Dermis blood vessel endothelial cell (primary cell): ENCODE results near the gene EIF4G3. TPM values are rescaled to one million over a fixed set of nuclear protein-coding genes. Genes with fewer than 3 reads are reported as not detected.
"Not testable (repeated sequence)": the region's sequence is repeated elsewhere in the genome, so short reads cannot be mapped to it uniquely, and the experiment has no call there.

Experiments
- DNase-seq: peaks from one replicate; pipeline ENCODE4 v3.0.0; 2010
- total RNA-seq: library from RNA; depleted of rRNA; stranded (reverse); fragments of >200 nt; gene quantifications from 2 replicates; pipeline ENCODE4 v1.2.3, GENCODE V29; 2014

The EIF4G3 gene
- total RNA-seq, 1 donor from 2014 or later, result 39.8 TPM

- no peak for DNase-seq
Observed at GRCh38 chr1:20792196-20792595, 384.5 kb downstream of the EIF4G3 start.

DNA sequence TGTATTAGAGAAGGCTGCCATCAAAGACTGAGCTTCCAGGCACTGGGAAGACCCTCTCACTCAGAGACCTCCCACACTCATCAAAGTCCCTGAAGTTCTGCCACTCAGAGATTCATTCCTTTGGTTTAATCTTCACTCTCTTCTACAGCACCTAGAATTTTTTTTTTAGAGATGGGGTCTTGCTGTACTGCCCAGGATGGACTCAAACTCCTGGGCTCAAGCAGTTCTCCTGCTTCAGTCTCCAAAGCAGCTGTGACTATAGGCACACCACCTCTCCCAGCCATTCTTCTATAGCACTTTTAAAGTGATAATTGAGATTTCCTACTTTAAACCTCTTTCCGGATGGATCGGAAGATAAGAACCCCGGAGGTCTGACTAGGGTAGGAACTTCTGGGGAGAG, 385.9 kb downstream of the EIF4G3 start:
- DNase-seq, result no peak

GRCh38 chr1:20789598-20789997, 387.1 kb downstream of the EIF4G3 start:
- not testable (repeated sequence) for DNase-seq

DNA sequence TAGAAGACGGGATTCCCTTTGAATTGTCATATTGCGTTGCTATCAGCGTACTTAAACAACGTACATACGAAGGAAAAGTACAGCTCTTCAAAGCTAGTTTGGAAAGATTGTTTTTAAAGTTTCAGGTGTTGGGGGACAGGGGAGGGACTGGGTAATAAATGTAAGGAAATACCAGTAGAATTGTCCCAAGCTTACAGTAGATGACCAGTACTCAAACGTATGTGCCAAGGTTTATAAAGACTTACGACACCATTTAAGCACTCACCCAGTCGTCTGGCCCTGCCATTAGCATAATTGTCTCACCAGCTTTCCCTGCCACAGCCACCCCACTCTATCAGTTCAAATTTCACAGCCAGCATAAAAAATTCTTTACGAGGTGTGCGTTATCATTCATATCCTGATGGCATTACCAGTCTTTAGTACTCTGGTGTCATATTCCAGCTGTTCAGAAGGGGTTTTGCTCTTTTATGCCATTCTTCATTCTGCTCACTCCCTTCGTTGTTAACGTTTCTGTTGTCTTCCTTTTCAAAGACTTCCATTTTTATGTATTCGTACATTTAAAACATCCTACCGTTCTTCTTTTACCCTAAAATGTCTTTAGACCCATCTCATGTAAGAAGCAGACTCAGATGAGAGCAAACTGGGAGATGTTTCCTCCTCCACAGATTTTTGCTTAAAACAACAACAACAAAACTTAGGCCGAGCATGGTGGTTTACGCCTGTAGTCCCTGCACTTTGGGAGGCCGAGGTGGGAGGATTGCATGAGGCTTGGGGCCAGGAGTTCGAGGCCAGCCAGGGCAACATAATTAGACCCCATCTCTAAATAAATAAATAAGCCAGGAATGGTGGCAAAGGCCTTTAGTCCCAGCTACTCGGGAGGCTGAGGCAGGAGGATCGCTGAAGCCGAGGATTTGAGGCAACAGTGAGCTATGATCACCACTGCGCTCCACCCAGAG, 388.6 kb downstream of the EIF4G3 start:
- peak; percentile 60 for DNase-seq

- DNase-seq, result peak; percentile 78
Observed at GRCh38 chr1:20787029-20787839, 389.5 kb downstream of the EIF4G3 start, which contains the start of gene HP1BP3. TSS of gene HP1BP3 (minus strand) at chr1:20787307. CDS start at chr1:20780440, 6,867 bp downstream.

- peak; percentile 96 for DNase-seq
Observed at GRCh38 chr1:20786253-20787028, 390.3 kb downstream of the EIF4G3 start.

GRCh38 chr1:20785907-20786252, 390.8 kb downstream of the EIF4G3 start:
- DNase-seq, result no peak

GRCh38 chr1:20775700-20776099, 401.0 kb downstream of the EIF4G3 start:
- DNase-seq, result no peak

GRCh38 chr1:20771780-20772179, 404.9 kb downstream of the EIF4G3 start:
- no peak for DNase-seq

GRCh38 chr1:20770314-20771087, 406.2 kb downstream of the EIF4G3 start:
- DNase-seq, result no peak

DNA sequence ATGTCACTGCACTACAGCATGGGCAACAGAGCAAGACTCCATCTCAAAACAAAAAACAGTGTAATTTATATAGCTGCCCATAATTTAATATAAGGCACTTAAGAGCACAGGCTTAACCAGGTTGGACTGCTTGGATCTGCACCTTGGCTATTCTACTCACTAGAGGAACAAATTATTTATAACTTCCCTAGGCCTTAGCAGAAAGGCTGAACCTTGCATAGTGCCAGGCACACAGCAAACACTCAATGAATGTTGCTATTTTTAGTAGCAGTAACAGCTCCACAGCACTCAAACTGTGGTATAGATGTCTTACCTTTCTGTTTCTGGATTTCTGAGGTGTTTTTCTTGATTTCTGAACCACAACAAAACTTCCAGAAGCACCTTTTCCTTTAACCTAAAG, 409.4 kb downstream of the EIF4G3 start:
- no peak for DNase-seq

DNA sequence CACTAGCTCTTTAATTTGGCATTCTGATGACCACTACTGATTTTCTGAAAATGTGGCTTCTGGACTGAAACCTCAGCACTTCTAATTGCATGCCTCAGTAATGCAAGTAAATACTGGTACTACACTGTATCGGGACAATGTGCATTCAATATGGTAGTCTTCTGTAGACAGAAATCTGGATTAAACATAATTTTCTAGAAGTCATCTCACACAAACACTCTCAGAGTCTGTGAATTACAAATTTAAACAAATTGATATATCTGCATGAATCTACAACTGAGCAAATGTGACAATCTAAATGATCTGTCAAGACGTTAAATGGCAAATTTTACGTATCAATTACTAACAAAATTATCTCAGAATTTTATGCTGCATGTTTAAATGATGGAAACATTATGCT, 413.3 kb downstream of the EIF4G3 start:
- no peak for DNase-seq

DNA sequence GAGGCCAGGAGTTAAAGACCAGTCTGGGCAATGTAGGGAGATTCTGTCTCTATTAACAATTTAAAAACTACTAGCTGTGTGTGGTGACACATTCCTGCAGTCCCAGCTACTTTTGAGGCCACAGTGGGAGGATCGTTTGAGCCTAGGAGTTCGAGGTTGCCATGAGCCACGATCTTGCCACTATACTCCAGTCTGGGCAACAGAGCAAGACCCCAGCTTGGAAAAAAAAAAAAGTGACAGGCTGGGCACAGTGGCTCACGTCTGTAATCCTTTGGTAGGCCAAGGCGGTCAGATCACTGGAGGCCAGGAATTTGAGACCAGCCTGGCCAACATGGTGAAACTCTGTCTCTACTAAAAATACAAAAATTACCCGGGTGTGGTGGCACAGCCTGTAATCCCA, 416.4 kb downstream of the EIF4G3 start:
- no peak for DNase-seq

Other genes starting within 250 kb of the EIF4G3 start
- 223 and 442 TPM in 2 replicates for gene ECE1, start 113.6 kb upstream of the EIF4G3 start, total RNA-seq